Measurements from ENCODE around the gene ISCA2.

The ISCA2 gene

GRCh38 chr14:74506411-74506851 lies 12.9 kb downstream of the ISCA2 start:
- no peak for DNase-seq
- H3K27ac ChIP-seq (ENCODE audit: insufficient read depth, low read length, poor library complexity, severe bottlenecking) = no peak overlapping the region
- H3K4me3 ChIP-seq (ENCODE audit: insufficient read depth, low read depth, low read length, poor library complexity, severe bottlenecking) = no peak overlapping the region
- H3K36me3 ChIP-seq (ENCODE audit: control insufficient read depth, insufficient read depth, low read length) = no peaks in the 10 kb centered on the region
- no peaks in the 10 kb centered on the region for H3K27me3 ChIP-seq (replicated peaks; ENCODE audit: control insufficient read depth, insufficient read depth, low read length, poor library complexity, severe bottlenecking)
- H3K9me3 ChIP-seq (ENCODE audit: control insufficient read depth, low read length) = no peaks in the 10 kb centered on the region
- peaks cover 2% of the 10 kb centered on the region for H3K4me1 ChIP-seq (ENCODE audit: control insufficient read depth, insufficient read depth, low read length, poor library complexity, severe bottlenecking)

GRCh38 chr14:74507085-74507484 lies 13.5 kb downstream of the ISCA2 start:
- Histone ChIP-seq H3K4me1 (ENCODE audit: control insufficient read depth, insufficient read depth, low read length, poor library complexity, severe bottlenecking) (no peaks in the 10 kb centered on the region), H3K9me3 (ENCODE audit: control insufficient read depth, low read length) (no peaks in the 10 kb centered on the region), H3K4me3 (ENCODE audit: insufficient read depth, low read depth, low read length, poor library complexity, severe bottlenecking) (no peak overlapping the region), H3K27me3 (replicated peaks; ENCODE audit: control insufficient read depth, insufficient read depth, low read length, poor library complexity, severe bottlenecking) (no peaks in the 10 kb centered on the region), H3K36me3 (ENCODE audit: control insufficient read depth, insufficient read depth, low read length) (no peaks in the 10 kb centered on the region), H3K27ac (ENCODE audit: insufficient read depth, low read length, poor library complexity, severe bottlenecking) (no peak overlapping the region)
- DNase-seq = no peak

- DNase-seq = no peak
- no peaks in the 10 kb centered on the region for H3K36me3 ChIP-seq (ENCODE audit: control insufficient read depth, insufficient read depth, low read length)
- H3K27me3 ChIP-seq (replicated peaks; ENCODE audit: control insufficient read depth, insufficient read depth, low read length, poor library complexity, severe bottlenecking) = no peaks in the 10 kb centered on the region
- H3K4me3 ChIP-seq (ENCODE audit: insufficient read depth, low read depth, low read length, poor library complexity, severe bottlenecking) = no peak overlapping the region
- H3K27ac ChIP-seq (ENCODE audit: insufficient read depth, low read length, poor library complexity, severe bottlenecking) = no peak overlapping the region
- H3K4me1 ChIP-seq (ENCODE audit: control insufficient read depth, insufficient read depth, low read length, poor library complexity, severe bottlenecking) = no peaks in the 10 kb centered on the region
- H3K9me3 ChIP-seq (ENCODE audit: control insufficient read depth, low read length) = no peaks in the 10 kb centered on the region
These were observed 14.3 kb downstream of the ISCA2 start for GRCh38 chr14:74507840-74508239.

- Histone ChIP-seq H3K9me3 (ENCODE audit: control insufficient read depth, low read length) (no peaks in the 10 kb centered on the region), H3K27me3 (replicated peaks; ENCODE audit: control insufficient read depth, insufficient read depth, low read length, poor library complexity, severe bottlenecking) (no peaks in the 10 kb centered on the region), H3K27ac (ENCODE audit: insufficient read depth, low read length, poor library complexity, severe bottlenecking) (no peak overlapping the region), H3K36me3 (ENCODE audit: control insufficient read depth, insufficient read depth, low read length) (no peaks in the 10 kb centered on the region), H3K4me1 (ENCODE audit: control insufficient read depth, insufficient read depth, low read length, poor library complexity, severe bottlenecking) (no peaks in the 10 kb centered on the region), H3K4me3 (ENCODE audit: insufficient read depth, low read depth, low read length, poor library complexity, severe bottlenecking) (no peak overlapping the region)
- DNase-seq = no peak
These were observed 14.7 kb downstream of the ISCA2 start for GRCh38 chr14:74508292-74508731.

- H3K36me3 ChIP-seq (ENCODE audit: control insufficient read depth, insufficient read depth, low read length) = no peaks in the 10 kb centered on the region
- H3K9me3 ChIP-seq (ENCODE audit: control insufficient read depth, low read length) = no peaks in the 10 kb centered on the region
- no peaks in the 10 kb centered on the region for H3K27me3 ChIP-seq (replicated peaks; ENCODE audit: control insufficient read depth, insufficient read depth, low read length, poor library complexity, severe bottlenecking)
- H3K4me1 ChIP-seq (ENCODE audit: control insufficient read depth, insufficient read depth, low read length, poor library complexity, severe bottlenecking) = no peaks in the 10 kb centered on the region
- no peak overlapping the region for H3K4me3 ChIP-seq (ENCODE audit: insufficient read depth, low read depth, low read length, poor library complexity, severe bottlenecking)
- DNase-seq = no peak
- H3K27ac ChIP-seq (ENCODE audit: insufficient read depth, low read length, poor library complexity, severe bottlenecking) = no peak overlapping the region
These were observed 15.4 kb downstream of the ISCA2 start for GRCh38 chr14:74508844-74509428.

- H3K4me3 ChIP-seq (ENCODE audit: insufficient read depth, low read depth, low read length, poor library complexity, severe bottlenecking) = no peak overlapping the region
- no peak for DNase-seq
- no peaks in the 10 kb centered on the region for H3K27me3 ChIP-seq (replicated peaks; ENCODE audit: control insufficient read depth, insufficient read depth, low read length, poor library complexity, severe bottlenecking)
- H3K4me1 ChIP-seq (ENCODE audit: control insufficient read depth, insufficient read depth, low read length, poor library complexity, severe bottlenecking) = no peaks in the 10 kb centered on the region
- no peak overlapping the region for H3K27ac ChIP-seq (ENCODE audit: insufficient read depth, low read length, poor library complexity, severe bottlenecking)
- no peaks in the 10 kb centered on the region for H3K36me3 ChIP-seq (ENCODE audit: control insufficient read depth, insufficient read depth, low read length)
- no peaks in the 10 kb centered on the region for H3K9me3 ChIP-seq (ENCODE audit: control insufficient read depth, low read length)
These were observed 16.1 kb downstream of the ISCA2 start for GRCh38 chr14:74509587-74510222.

GRCh38 chr14:74510223-74510931 lies 16.8 kb downstream of the ISCA2 start:
- Histone ChIP-seq H3K36me3 (ENCODE audit: control insufficient read depth, insufficient read depth, low read length) (no peaks in the 10 kb centered on the region), H3K9me3 (ENCODE audit: control insufficient read depth, low read length) (no peaks in the 10 kb centered on the region), H3K27me3 (replicated peaks; ENCODE audit: control insufficient read depth, insufficient read depth, low read length, poor library complexity, severe bottlenecking) (no peaks in the 10 kb centered on the region), H3K4me3 (ENCODE audit: insufficient read depth, low read depth, low read length, poor library complexity, severe bottlenecking) (no peak overlapping the region), H3K4me1 (ENCODE audit: control insufficient read depth, insufficient read depth, low read length, poor library complexity, severe bottlenecking) (no peaks in the 10 kb centered on the region), H3K27ac (ENCODE audit: insufficient read depth, low read length, poor library complexity, severe bottlenecking) (no peak overlapping the region)
- no peak for DNase-seq

GRCh38 chr14:74510959-74511409 lies 17.4 kb downstream of the ISCA2 start:
- Histone ChIP-seq H3K4me3 (ENCODE audit: insufficient read depth, low read depth, low read length, poor library complexity, severe bottlenecking) (no peak overlapping the region), H3K27ac (ENCODE audit: insufficient read depth, low read length, poor library complexity, severe bottlenecking) (no peak overlapping the region), H3K4me1 (ENCODE audit: control insufficient read depth, insufficient read depth, low read length, poor library complexity, severe bottlenecking) (no peaks in the 10 kb centered on the region), H3K9me3 (ENCODE audit: control insufficient read depth, low read length) (no peaks in the 10 kb centered on the region), H3K36me3 (ENCODE audit: control insufficient read depth, insufficient read depth, low read length) (no peaks in the 10 kb centered on the region), H3K27me3 (replicated peaks; ENCODE audit: control insufficient read depth, insufficient read depth, low read length, poor library complexity, severe bottlenecking) (no peaks in the 10 kb centered on the region)
- DNase-seq = no peak

GRCh38 chr14:74511966-74512830 lies 18.6 kb downstream of the ISCA2 start:
- Histone ChIP-seq H3K4me3 (ENCODE audit: insufficient read depth, low read depth, low read length, poor library complexity, severe bottlenecking) (no peak overlapping the region), H3K4me1 (ENCODE audit: control insufficient read depth, insufficient read depth, low read length, poor library complexity, severe bottlenecking) (no peaks in the 10 kb centered on the region), H3K36me3 (ENCODE audit: control insufficient read depth, insufficient read depth, low read length) (no peaks in the 10 kb centered on the region), H3K9me3 (ENCODE audit: control insufficient read depth, low read length) (no peaks in the 10 kb centered on the region), H3K27me3 (replicated peaks; ENCODE audit: control insufficient read depth, insufficient read depth, low read length, poor library complexity, severe bottlenecking) (no peaks in the 10 kb centered on the region), H3K27ac (ENCODE audit: insufficient read depth, low read length, poor library complexity, severe bottlenecking) (no peak overlapping the region)
- DNase-seq = no peak

Data from effector memory CD4-positive, alpha-beta T cell (primary cell).